Astrocyte of the cerebellum (primary cell): ENCODE measurements around the gene CBL.

Experiments used
- DNase-seq: peaks from one replicate; pipeline ENCODE4 v3.0.0-alpha.2; 2011; ENCODE audit warnings: low read depth
- H3K4me3 ChIP-seq: 2 replicates; pipeline ENCODE4 v1.5.1; 2011; ENCODE audit warnings: mild to moderate bottlenecking, low read depth, low read length, moderate library complexity
- in situ Hi-C: cut with HindIII; loops from 2 replicates; pipeline ENCODE4 v1.10.0; 2017; ENCODE audit warnings: low sequenced_read_pairs
- TF ChIP-seq, protein P1 (sequence below): IDR thresholded peaks from 2 replicates; pipeline ENCODE4 v1.5.1; 2012; ENCODE audit warnings: low read length, low read depth, moderate library complexity, mild to moderate bottlenecking; ENCODE audit errors: missing control alignments

Gene CBL

GRCh38 chr11:119310682-119311052 is 104.5 kb downstream of the CBL start:
- TF ChIP-seq, protein P1, sequence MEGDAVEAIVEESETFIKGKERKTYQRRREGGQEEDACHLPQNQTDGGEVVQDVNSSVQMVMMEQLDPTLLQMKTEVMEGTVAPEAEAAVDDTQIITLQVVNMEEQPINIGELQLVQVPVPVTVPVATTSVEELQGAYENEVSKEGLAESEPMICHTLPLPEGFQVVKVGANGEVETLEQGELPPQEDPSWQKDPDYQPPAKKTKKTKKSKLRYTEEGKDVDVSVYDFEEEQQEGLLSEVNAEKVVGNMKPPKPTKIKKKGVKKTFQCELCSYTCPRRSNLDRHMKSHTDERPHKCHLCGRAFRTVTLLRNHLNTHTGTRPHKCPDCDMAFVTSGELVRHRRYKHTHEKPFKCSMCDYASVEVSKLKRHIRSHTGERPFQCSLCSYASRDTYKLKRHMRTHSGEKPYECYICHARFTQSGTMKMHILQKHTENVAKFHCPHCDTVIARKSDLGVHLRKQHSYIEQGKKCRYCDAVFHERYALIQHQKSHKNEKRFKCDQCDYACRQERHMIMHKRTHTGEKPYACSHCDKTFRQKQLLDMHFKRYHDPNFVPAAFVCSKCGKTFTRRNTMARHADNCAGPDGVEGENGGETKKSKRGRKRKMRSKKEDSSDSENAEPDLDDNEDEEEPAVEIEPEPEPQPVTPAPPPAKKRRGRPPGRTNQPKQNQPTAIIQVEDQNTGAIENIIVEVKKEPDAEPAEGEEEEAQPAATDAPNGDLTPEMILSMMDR = no peak
- no peak overlapping the region for H3K4me3 ChIP-seq
- DNase-seq = no peak
- in situ Hi-C loops = no loop called here

DNA sequence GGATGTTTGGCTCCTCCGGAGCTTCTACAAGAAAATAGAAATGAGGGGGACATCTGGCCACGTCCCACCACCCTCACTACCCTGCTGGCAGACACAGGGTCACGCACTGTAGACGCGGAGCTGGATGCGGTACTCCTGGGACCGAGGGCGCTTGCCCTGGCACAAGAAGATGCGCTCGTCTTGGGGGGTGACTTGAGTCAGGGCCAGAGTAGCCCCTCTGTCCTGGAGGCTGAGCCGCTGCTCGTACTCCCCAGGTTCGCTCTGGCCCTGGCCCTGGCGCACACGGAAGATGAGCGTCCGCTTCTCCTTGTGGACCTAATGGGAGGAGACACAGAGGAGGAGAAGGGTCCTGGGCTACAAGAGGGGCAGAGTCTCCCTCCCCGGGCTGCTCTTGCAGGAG is 108.6 kb downstream of the CBL start:
- no peak overlapping the region for H3K4me3 ChIP-seq
- TF ChIP-seq, protein P1 = no peak
- no peak for DNase-seq
- in situ Hi-C loops = no loop called here

- DNase-seq = no peak
- peak overlapping the region; percentile 56 for H3K4me3 ChIP-seq
- TF ChIP-seq, protein P1 = no peak
- in situ Hi-C loops = no loop called here
Observed at GRCh38 chr11:119315131-119316015, 109.2 kb downstream of the CBL start.

GRCh38 chr11:119316016-119316728 is 110.0 kb downstream of the CBL start:
- TF ChIP-seq, protein P1 = no peak
- DNase-seq = no peak
- H3K4me3 ChIP-seq = peak overlapping the region; percentile 56
- in situ Hi-C loops = no loop called here

- in situ Hi-C loops = no loop called here
- peak within 1 kb of the TSS; percentile 56 for H3K4me3 ChIP-seq
- DNase-seq = no peak
- TF ChIP-seq, protein P1 = no peak
Observed at GRCh38 chr11:119316729-119317591, 110.8 kb downstream of the CBL start, which contains the start of gene MCAM. MCAM (minus strand) TSS chr11:119317130; CDS start chr11:119317101, 29 bp downstream.
